ENCODE data around the gene FHDC1. TPM values are rescaled to one million over a fixed set of nuclear protein-coding genes. Genes with fewer than 3 reads are reported as not detected.

FHDC1 gene
- total RNA-seq, 1 experiment from 2014 or later, result 3.8 TPM

DNA sequence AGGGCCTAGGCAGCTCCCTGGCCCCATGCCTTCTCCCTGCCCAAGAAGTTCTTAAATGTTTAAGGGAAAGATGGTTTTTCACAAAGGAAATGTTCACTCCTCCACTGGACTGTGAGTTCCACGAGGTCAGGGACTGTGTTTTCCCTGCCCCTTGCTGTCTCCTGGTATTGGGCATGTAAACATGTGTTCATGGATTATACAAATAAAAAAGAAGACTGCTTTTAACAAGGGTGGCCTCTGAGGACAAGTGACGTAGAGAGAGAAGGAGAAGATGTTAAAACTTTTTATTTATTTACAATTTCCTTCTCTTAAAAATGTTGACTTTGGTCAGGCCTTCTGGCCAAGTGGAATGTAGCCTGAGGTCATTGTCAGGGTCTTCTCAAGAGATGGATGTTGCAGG, 66.0 kb downstream of the FHDC1 start:
- DNase-seq (ENCODE audit: extremely low read depth, low read depth), result no peak

- no peak for DNase-seq (ENCODE audit: extremely low read depth, low read depth)
Observed at GRCh38 chr4:153004081-153004850, 68.1 kb downstream of the FHDC1 start.

DNA sequence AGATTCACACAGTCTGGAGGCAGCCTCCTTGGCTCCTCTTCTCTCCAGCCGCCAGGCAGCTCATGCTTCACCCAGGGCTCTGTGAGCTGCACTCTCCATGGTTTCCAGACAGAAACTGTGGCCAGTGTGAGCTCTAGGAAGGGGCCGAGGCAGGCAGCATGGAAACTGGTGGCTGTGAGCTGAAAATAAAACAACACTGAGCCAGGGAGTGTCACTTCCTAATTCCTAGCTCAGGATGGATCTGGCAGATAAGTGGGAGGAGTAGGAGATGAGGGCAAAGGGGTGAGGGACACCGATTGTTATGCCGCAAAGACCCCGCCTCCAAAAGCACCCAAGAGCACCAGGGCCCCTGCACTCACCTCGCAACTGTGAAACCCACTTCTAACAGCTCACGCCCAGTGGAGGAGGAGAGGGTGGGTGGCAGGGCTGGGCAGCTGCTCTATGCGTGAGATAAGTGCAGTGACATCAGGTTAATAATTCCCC, 69.8 kb downstream of the FHDC1 start:
- DNase-seq (ENCODE audit: extremely low read depth, low read depth), result no peak

DNA sequence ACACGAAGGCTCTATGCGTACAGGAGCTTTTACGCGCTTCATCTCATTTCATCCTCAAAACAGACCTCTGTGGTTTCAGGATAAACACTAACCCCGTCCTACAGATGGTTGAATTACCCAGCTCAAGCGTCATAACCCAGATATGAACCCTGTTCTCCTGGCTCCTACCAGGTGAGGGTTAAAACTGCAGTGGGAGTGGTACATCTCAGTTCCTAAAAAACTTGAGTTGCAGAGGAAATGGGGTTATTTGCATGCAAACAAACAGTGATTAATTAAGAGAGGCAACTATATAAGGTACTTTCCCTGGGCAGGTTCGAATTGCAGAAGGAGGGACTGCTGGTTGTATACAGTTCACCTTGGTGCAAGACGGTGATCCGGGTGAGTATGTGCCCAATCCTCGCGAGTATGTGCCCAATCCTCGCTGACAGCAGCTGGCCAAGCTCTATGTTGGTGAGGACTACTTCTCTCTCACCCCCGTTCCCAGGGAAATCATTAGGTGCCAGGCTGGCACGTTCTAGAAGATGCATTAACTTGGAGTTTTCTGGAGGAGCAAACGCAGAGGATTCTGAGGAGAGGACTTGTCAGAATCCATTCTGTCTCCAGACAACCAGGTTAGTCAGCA, 72.6 kb downstream of the FHDC1 start:
- no peak for DNase-seq (ENCODE audit: extremely low read depth, low read depth)

- no peak for DNase-seq (ENCODE audit: extremely low read depth, low read depth)
Observed at GRCh38 chr4:153010146-153010545, 74.0 kb downstream of the FHDC1 start.

DNA sequence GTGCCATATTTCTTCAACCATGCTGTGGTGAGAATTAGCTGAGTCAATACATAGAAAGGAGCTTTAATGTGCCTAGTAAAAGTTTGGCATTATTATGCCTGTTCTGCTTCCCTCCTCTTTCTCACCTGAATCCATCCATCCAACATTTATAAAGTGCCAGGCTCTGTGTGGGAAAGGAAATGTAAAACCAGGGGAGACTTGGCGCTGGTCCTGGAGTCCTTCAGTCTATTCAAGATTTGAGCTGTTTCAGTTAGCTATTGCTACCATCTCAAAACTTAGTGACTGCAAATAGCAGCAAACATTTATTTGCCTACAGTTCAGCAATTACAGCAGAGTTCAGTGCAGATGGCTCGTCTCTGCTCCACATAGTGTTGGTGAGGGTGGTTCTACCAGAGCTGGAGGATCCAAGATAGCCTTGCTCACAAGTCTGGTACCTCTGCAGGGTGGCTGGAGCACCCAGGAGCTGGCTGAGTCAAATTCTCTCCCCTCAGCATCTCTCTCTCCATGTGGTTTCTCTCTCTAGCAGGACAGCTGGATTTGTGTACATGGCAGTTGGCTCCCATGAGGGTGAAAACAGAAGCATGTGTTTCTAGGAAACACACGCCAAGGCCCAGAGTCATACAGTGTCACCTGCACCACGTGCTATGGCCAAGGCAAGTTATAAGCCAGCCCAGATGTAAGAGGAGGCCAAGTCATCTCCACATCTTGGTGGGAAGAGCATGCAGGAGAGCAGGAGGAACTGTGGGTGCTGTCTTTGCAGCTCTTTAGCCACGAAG, 77.3 kb downstream of the FHDC1 start:
- no peak for DNase-seq (ENCODE audit: extremely low read depth, low read depth)

- no peak for DNase-seq (ENCODE audit: extremely low read depth, low read depth)
Observed at GRCh38 chr4:153014460-153014859, 78.3 kb downstream of the FHDC1 start.

DNA sequence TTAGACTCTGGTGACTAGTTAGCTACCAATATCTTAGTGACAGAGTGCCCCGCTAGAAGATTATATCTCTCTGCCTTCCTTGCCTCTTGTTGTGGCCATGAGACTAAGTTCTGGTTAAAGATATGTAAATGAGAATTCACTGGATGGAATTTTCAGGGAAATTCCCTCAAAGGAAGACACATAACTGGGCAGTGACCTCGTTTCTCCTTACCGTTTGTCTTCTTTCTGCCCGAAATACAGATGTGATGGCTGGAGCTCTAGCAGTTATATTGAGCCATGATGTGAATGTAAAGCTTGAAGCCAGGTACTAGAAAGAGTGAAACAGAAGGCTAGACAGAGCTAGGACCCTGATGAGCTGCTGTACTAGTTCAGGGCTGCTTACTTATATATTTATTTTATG, 80.5 kb downstream of the FHDC1 start:
- DNase-seq (ENCODE audit: extremely low read depth, low read depth), result no peak

- DNase-seq (ENCODE audit: extremely low read depth, low read depth), result no peak
Observed at GRCh38 chr4:153018031-153018430, 81.9 kb downstream of the FHDC1 start.

GRCh38 chr4:153018684-153019083, 82.6 kb downstream of the FHDC1 start:
- DNase-seq (ENCODE audit: extremely low read depth, low read depth), result no peak

DNA sequence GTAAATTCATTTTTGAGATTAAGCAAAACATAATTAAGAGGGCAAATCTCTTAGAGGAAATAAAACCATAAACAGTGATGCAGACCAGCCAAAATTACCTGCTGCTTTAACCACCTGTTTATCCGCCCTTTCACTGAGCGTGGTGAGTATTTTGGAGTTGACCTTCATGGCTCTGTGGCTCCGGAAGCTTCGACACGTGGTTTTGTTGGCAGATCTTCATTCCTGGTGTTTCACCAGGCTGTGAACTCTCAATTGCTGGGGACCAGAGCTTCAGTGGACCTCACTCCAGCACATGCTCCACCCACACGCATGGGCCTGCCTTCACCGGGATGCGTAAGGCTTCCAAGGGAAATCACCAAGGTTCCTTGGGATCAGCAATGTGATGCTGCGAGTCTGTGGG, 83.8 kb downstream of the FHDC1 start:
- DNase-seq (ENCODE audit: extremely low read depth, low read depth), result no peak

DNA sequence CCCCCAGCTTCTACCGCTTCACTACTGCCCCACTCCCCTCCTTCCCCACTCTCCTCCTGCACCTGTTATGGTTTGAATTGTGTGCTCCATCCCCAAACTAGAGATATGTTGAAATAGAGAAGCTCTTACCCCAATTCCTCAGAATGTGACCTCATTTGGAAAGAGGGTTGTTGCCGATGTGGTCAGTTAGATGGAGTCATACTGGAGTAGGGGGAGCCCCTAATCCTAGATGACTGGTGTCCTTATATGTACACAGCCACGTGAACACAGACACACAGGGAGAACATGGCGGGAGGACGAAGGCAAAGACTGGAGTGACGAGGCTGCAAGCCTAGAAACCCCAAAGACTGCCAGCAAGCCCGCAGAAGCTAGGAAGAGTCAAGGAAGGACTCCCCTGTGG, 84.3 kb downstream of the FHDC1 start:
- DNase-seq (ENCODE audit: extremely low read depth, low read depth), result no peak

DNA sequence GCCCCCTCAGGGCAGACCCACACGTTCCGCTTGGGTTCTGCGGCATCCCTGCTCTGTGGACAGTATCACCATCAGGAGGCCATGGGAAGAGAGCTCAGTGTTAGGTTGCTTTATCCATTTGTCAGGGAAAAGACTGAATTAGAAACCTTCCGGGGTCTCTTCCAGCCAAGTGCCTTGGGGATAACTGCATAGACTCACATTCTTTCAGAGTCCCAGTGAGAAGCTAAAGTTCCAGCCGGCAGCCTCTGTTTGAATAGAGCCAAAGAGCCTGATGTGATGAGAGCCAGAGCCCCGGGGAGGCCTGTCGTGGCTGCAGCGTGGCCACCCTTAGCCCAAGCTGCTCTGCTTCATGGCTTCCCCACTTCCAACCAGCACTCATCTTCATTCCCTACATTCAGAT, 85.2 kb downstream of the FHDC1 start:
- no peak for DNase-seq (ENCODE audit: extremely low read depth, low read depth)

GRCh38 chr4:153022241-153022715, 86.2 kb downstream of the FHDC1 start:
- DNase-seq (ENCODE audit: extremely low read depth, low read depth), result no peak

DNA sequence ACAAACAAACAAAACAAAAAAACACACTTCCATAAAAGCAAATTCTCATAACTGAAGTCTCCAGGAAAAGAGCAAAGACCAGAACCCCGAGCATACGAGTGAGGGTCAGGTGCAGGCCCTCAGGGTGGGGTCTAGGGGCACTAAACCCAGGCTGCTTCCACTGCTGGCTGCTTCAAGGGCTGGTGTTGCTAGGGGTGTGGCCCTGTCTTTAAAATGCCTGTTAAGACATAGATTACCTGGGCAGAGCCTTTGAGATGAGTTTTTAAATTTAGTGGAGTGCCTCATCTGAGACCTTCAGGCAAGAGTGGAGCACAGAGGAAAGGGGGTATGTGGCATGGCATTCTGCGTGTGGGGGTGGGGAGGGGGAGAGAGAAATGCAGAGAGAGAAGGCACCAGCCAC, 87.0 kb downstream of the FHDC1 start:
- DNase-seq (ENCODE audit: extremely low read depth, low read depth), result no peak

GRCh38 chr4:153023692-153024394, 87.7 kb downstream of the FHDC1 start:
- no peak for DNase-seq (ENCODE audit: extremely low read depth, low read depth)

DNA sequence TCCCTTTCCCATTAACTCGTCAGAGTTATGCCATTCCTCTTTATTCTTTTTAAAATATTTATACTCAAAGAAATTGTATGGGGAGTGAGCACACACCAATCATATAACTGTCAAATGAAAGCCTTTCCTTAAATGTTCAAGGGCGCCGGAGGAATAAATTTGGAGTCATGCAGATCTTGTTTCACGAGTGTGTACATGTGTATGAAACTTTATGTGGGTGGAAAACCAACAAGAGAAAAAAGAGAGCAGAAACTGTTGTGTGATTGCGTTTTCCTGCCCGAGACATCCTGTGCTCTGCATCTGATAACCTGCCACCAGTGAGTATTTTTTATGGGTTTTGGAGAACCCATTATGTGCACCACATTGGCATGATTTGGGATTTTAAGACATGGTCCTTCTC, 88.3 kb downstream of the FHDC1 start:
- DNase-seq (ENCODE audit: extremely low read depth, low read depth), result no peak

DNA sequence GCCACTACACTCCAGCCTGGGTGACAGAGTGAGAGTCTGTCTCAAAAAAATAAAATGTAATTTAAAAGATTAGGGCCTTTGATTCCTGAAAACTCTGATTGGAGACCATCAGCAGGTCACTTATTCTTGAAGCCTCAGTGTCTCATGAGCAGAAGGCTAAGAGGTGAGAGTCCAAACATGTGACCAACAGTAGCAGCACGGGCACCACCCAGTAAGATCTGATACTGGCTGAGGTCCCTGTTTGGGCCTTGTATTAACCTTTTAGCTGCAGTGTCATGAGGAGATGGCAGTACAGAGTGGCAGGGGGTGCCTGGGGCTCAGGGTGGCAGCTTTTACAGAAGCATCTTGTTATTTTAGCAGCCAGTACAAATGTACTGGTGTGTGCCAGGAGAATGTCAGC, 89.3 kb downstream of the FHDC1 start:
- no peak for DNase-seq (ENCODE audit: extremely low read depth, low read depth)

DNA sequence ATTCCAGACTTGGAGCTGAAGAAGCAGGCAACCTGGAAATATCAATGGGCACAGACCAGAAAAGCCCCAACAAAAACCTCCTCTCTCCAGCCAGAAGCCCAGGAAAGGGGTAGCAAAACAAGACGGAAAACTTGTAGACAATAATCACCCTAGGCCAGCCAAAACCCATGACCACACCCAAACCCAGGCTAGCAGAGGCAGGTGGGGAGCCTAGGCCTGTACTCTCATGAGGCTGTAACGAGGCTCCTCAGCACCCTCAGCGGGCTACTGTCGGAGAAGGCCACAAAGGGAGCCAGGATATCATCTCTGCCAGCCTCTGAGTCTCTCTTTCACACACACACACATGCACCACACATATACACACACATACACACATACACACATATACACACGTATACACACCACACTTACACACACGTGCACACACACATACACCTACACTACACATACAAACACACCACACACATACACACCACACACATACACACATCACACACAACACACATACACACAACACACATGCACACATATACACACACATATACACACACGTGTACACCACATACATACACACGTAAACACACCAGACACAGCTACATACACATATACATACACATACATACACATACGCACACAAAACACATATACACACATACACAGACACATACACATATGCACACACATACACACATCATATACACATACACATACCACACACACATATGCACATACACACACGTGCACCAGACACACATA, 90.6 kb downstream of the FHDC1 start:
- no peak for DNase-seq (ENCODE audit: extremely low read depth, low read depth)

- no peak for DNase-seq (ENCODE audit: extremely low read depth, low read depth)
Observed at GRCh38 chr4:153027866-153028265, 91.7 kb downstream of the FHDC1 start.

Data from NCI-H460 (cell line).